ENCODE data around the gene DPRX. TPM values are rescaled to one million over a fixed set of nuclear protein-coding genes. Genes with fewer than 3 reads are reported as not detected.

The DPRX gene
- polyA plus RNA-seq, 1 experiment: not detected

DNA sequence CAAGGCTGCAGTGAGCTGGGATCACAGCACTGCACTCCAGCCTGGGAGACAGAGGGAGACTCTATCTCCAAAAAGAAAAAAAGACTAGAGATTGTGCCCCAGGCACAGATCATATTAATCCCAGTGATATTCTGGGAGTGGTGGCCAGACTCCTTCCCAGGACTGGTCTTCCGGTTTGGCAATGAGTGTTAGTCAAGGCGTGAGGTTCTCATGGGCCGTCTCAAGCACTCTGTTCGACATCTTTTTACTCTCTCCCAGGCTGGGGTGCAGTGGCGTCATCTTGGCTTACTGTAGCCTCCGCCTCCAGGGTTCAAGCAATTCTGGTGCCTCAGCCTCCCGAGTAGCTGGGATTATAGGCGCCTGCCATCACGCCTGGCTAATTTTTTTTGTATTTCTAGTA, 5.3 kb upstream of the DPRX start:
- H3K27me3 ChIP-seq (ENCODE audit: control insufficient read depth, insufficient read depth, low read length): no peaks in the 10 kb centered on the region
- CTCF ChIA-PET: no interaction called here

DNA sequence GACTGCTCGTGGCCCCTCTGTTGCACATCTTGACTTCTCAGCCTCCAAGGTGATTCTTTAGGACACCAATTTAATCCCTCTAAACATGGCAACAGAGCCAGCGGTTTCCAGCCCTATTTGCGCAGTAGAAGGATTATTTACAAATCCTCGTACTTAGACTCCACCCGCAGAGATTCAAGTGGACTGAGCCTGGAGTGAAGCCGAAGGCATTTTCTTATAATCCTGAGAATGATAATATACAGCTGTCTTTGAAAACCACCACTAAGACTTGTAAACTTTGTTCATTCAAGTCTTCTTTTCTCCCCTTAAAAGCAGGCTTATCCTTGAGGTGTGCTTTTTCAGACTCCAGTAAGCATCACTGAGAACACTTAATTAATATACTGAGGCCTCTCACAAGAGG, 4.8 kb upstream of the DPRX start:
- ChIA-PET POLR2A (no interaction called here), CTCF (no interaction called here)
- Histone ChIP-seq H3K4me3 (ENCODE audit: low read depth, low read length) (no peak overlapping the region), H3K9me3 (ENCODE audit: control insufficient read depth, insufficient read depth, low read length) (peaks cover 59% of the 10 kb centered on the region), H3K27ac (ENCODE audit: low read depth, low read length) (no peak overlapping the region), H3K27me3 (ENCODE audit: control insufficient read depth, insufficient read depth, low read length) (no peaks in the 10 kb centered on the region)
- TF ChIP-seq CTCF (IDR thresholded peaks at IDR 0.05; ENCODE audit: low read depth, low read length): no peak
- no peak for DNase-seq (ENCODE audit: low read depth, low spot score)

More for the DNA sequence above, 5.3 kb upstream of the DPRX start:
- no peak for DNase-seq (ENCODE audit: low read depth, low spot score)
- Histone ChIP-seq H3K27ac (ENCODE audit: low read depth, low read length) (no peak overlapping the region), H3K4me3 (ENCODE audit: low read depth, low read length) (no peak overlapping the region), H3K9me3 (ENCODE audit: control insufficient read depth, insufficient read depth, low read length) (peaks cover 54% of the 10 kb centered on the region)
- no peak for TF ChIP-seq CTCF (IDR thresholded peaks at IDR 0.05; ENCODE audit: low read depth, low read length)
- POLR2A ChIA-PET: no interaction called here

- Histone ChIP-seq H3K9me3 (ENCODE audit: control insufficient read depth, insufficient read depth, low read length) (peaks cover 69% of the 10 kb centered on the region), H3K27me3 (ENCODE audit: control insufficient read depth, insufficient read depth, low read length) (no peaks in the 10 kb centered on the region), H3K27ac (ENCODE audit: low read depth, low read length) (no peak overlapping the region), H3K4me3 (ENCODE audit: low read depth, low read length) (no peak overlapping the region)
- DNase-seq (ENCODE audit: low read depth, low spot score): no peak
- ChIA-PET POLR2A (no interaction called here), CTCF (no interaction called here)
- no peak for TF ChIP-seq CTCF (IDR thresholded peaks at IDR 0.05; ENCODE audit: low read depth, low read length)
Measured at GRCh38 chr19:53634768-53635167, 3.0 kb downstream of the DPRX start.

GRCh38 chr19:53639471-53639870, 7.7 kb downstream of the DPRX start:
- Histone ChIP-seq H3K4me3 (ENCODE audit: low read depth, low read length) (no peak overlapping the region), H3K27me3 (ENCODE audit: control insufficient read depth, insufficient read depth, low read length) (no peaks in the 10 kb centered on the region), H3K9me3 (ENCODE audit: control insufficient read depth, insufficient read depth, low read length) (peaks cover 70% of the 10 kb centered on the region), H3K27ac (ENCODE audit: low read depth, low read length) (no peak overlapping the region)
- ChIA-PET CTCF (no interaction called here), POLR2A (no interaction called here)
- TF ChIP-seq CTCF (IDR thresholded peaks at IDR 0.05; ENCODE audit: low read depth, low read length): no peak
- no peak for DNase-seq (ENCODE audit: low read depth, low spot score)

- no peak for TF ChIP-seq CTCF (IDR thresholded peaks at IDR 0.05; ENCODE audit: low read depth, low read length)
Measured at GRCh38 chr19:53642381-53643099, 10.7 kb downstream of the DPRX start.

More at GRCh38 chr19:53642381-53643099, 10.7 kb downstream of the DPRX start:
- Histone ChIP-seq H3K4me3 (ENCODE audit: low read depth, low read length) (no peak overlapping the region), H3K9me3 (ENCODE audit: control insufficient read depth, insufficient read depth, low read length) (peaks cover 70% of the 10 kb centered on the region), H3K27me3 (ENCODE audit: control insufficient read depth, insufficient read depth, low read length) (no peaks in the 10 kb centered on the region), H3K27ac (ENCODE audit: low read depth, low read length) (no peak overlapping the region)
- CTCF ChIA-PET: interaction anchor here (0.6 kb wide), 1 partner anchor 185 kb away, joined by 4 read pairs; no protein-coding TSS in a partner anchor
- DNase-seq (ENCODE audit: low read depth, low spot score): no peak
- POLR2A ChIA-PET: no interaction called here
